ENCODE measurements around the gene PDK1.

GRCh38 chr2:172639256-172639655, 83.4 kb downstream of the PDK1 start:
- TF ChIP-seq POLR2AphosphoS5 (IDR thresholded peaks at IDR 0.05; ENCODE audit: low read depth, low read length) (no peak), POLR2A (IDR thresholded peaks at IDR 0.05; ENCODE audit: low read depth, low read length) (no peak)

All from GM12891 (cell line).